ENCODE measurements around the gene SBNO2. TPM values are rescaled to one million over a fixed set of nuclear protein-coding genes. Genes with fewer than 3 reads are reported as not detected.

SBNO2 gene
- total RNA-seq, 1 donor from 2014 or later: 65.5 TPM

GRCh38 chr19:1221904-1222255 lies 47.8 kb upstream of the SBNO2 start:
- DNase-seq: no peak
- H3K4me1 Mint-ChIP-seq (ENCODE audit: low read depth, unreplicated experiment): peaks cover 10% of the 10 kb centered on the region
- peaks cover 7% of the 10 kb centered on the region for H3K27me3 Mint-ChIP-seq (ENCODE audit: unreplicated experiment)
- H3K9me3 Mint-ChIP-seq (ENCODE audit: unreplicated experiment): peaks cover 7% of the 10 kb centered on the region
- H3K4me3 Mint-ChIP-seq (ENCODE audit: unreplicated experiment): peak overlapping the region; percentile 52
- no peak for TF ChIP-seq CTCF (IDR thresholded peaks at IDR 0.05; ENCODE audit: partially characterized antibody, unreplicated experiment)
- H3K27ac Mint-ChIP-seq (ENCODE audit: unreplicated experiment): peak overlapping the region; percentile 80
- H3K36me3 Mint-ChIP-seq (ENCODE audit: unreplicated experiment): no peaks in the 10 kb centered on the region

DNA sequence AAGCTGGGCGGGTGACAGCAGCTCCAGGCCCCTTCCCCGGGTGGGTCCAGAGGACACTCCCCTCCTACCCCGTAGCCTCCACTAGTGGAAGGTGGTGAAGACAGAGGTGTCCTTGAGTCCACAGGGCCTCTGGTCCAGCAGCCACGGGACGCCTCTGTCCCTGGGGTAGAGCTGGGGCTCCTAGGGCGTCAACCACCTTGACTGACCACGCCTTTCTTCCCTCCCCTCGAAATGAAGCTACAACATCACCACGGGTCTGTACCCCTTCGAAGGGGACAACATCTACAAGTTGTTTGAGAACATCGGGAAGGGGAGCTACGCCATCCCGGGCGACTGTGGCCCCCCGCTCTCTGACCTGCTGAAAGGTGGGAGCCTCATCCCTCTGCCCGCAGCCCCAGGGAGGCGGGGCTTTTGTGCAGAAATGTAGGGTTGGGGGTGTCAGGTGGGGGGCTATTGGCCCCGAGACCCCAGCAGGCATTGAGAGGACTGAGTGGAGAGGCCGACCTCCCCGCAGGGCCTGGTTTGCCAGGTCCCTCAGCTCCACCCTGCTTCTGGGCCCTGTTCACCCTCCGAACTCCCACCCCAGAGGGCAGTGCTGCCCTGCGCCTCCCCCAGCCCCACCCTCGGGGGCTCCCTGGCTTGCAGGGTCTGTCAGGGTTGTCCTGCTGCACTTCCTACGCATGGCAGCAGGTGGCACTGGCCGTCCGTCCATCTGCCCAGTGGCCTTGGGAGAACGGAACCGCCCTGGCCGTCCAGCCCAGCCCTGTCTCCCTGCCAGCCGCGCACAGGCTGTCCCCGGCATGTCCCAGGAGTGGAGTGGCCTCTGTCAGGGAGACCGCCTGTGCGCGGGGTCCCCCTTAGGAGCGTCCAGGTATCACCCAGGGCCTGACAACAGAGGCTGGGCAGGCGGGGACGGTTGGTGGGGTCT lies 47.2 kb upstream of the SBNO2 start:
- Mint-ChIP-seq H3K27me3 (ENCODE audit: unreplicated experiment) (peaks cover 7% of the 10 kb centered on the region), H3K4me3 (ENCODE audit: unreplicated experiment) (no peak overlapping the region), H3K36me3 (ENCODE audit: unreplicated experiment) (no peaks in the 10 kb centered on the region), H3K9me3 (ENCODE audit: unreplicated experiment) (peaks cover 8% of the 10 kb centered on the region), H3K4me1 (ENCODE audit: low read depth, unreplicated experiment) (peaks cover 14% of the 10 kb centered on the region), H3K27ac (ENCODE audit: unreplicated experiment) (peak overlapping the region; percentile 48)
- TF ChIP-seq CTCF (IDR thresholded peaks at IDR 0.05; ENCODE audit: partially characterized antibody, unreplicated experiment): peak; percentile 69
- peak; percentile 84 for DNase-seq

DNA sequence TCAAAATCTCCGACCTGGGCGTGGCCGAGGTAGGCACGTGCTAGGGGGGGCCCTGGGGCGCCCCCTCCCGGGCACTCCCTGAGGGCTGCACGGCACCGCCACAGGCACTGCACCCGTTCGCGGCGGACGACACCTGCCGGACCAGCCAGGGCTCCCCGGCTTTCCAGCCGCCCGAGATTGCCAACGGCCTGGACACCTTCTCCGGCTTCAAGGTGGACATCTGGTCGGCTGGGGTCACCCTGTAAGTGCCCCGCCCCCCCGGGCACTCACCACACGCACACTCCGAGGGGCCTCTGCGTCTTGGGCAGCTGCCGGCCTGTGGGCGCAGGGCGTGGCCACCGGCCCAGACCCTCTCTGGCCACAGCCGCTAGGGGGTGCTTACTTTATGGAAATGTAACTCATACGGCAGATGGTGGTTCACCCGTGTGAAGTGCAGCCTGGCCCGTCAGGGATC lies 46.4 kb upstream of the SBNO2 start:
- no peak for TF ChIP-seq CTCF (IDR thresholded peaks at IDR 0.05; ENCODE audit: partially characterized antibody, unreplicated experiment)
- DNase-seq: peak; percentile 51

GRCh38 chr19:1219786-1220476 lies 45.9 kb upstream of the SBNO2 start:
- no peak overlapping the region for H3K4me3 Mint-ChIP-seq (ENCODE audit: unreplicated experiment)
- peaks cover 12% of the 10 kb centered on the region for H3K27me3 Mint-ChIP-seq (ENCODE audit: unreplicated experiment)
- DNase-seq: no peak
- peaks cover 9% of the 10 kb centered on the region for H3K9me3 Mint-ChIP-seq (ENCODE audit: unreplicated experiment)
- no peaks in the 10 kb centered on the region for H3K36me3 Mint-ChIP-seq (ENCODE audit: unreplicated experiment)
- no peak overlapping the region for H3K27ac Mint-ChIP-seq (ENCODE audit: unreplicated experiment)
- H3K4me1 Mint-ChIP-seq (ENCODE audit: low read depth, unreplicated experiment): peaks cover 16% of the 10 kb centered on the region
- no peak for TF ChIP-seq CTCF (IDR thresholded peaks at IDR 0.05; ENCODE audit: partially characterized antibody, unreplicated experiment)

More for the DNA sequence above, 46.4 kb upstream of the SBNO2 start:
- H3K36me3 Mint-ChIP-seq (ENCODE audit: unreplicated experiment): no peaks in the 10 kb centered on the region
- H3K27me3 Mint-ChIP-seq (ENCODE audit: unreplicated experiment): peaks cover 12% of the 10 kb centered on the region
- H3K4me1 Mint-ChIP-seq (ENCODE audit: low read depth, unreplicated experiment): peaks cover 16% of the 10 kb centered on the region
- no peak overlapping the region for H3K27ac Mint-ChIP-seq (ENCODE audit: unreplicated experiment)
- H3K9me3 Mint-ChIP-seq (ENCODE audit: unreplicated experiment): peaks cover 11% of the 10 kb centered on the region
- no peak overlapping the region for H3K4me3 Mint-ChIP-seq (ENCODE audit: unreplicated experiment)
